Keratinocyte (primary cell): Measurements from ENCODE around the gene SLC35E4. TPM values are rescaled to one million over a fixed set of nuclear protein-coding genes. Genes with fewer than 3 reads are reported as not detected.
"Not testable (repeated sequence)": the region's sequence is repeated elsewhere in the genome, so short reads cannot be mapped to it uniquely, and the experiment has no call there.

Experiments used
- DNase-seq: peaks from one replicate; pipeline ENCODE4 v3.0.0-alpha.2; 2011; ENCODE audit warnings: low read depth, missing footprints, low spot score
- FAIRE-seq: peaks from 2 replicates; lab custom pipeline; 2011; peaks lifted over from hg19 to GRCh38; lab: Jason Lieb, UNC
- H2AFZ ChIP-seq: 2 replicates; pipeline ENCODE4 v1.6.0; 2012; ENCODE audit warnings: low read length, control low read depth, inconsistent platforms; ENCODE audit not compliant: control insufficient read depth
- H3K27ac ChIP-seq: 2 replicates; pipeline ENCODE4 v1.5.1; 2011; ENCODE audit warnings: low read length; ENCODE audit not compliant: control insufficient read depth, insufficient read depth
- H3K27me3 ChIP-seq: 3 replicates; pipeline ENCODE4 v1.6.0; 2011; ENCODE audit warnings: low read length; ENCODE audit not compliant: control insufficient read depth, insufficient read depth; ENCODE audit errors: extremely low read depth
- H3K36me3 ChIP-seq, 2 experiments: 2 replicates in 1 of 2; 3 replicates in 1 of 2; pipeline ENCODE4 v1.5.1; 2011; ENCODE audit warnings: low read length in 2 of 2, mild to moderate bottlenecking in 1 of 2; ENCODE audit not compliant: control insufficient read depth in 2 of 2, insufficient read depth in 2 of 2; ENCODE audit errors: extremely low read depth in 1 of 2
- H3K4me1 ChIP-seq: 3 replicates; pipeline ENCODE4 v1.5.1; 2011; ENCODE audit warnings: low read length; ENCODE audit not compliant: control insufficient read depth, insufficient read depth; ENCODE audit errors: extremely low read depth
- H3K4me2 ChIP-seq: 3 replicates; pipeline ENCODE4 v1.6.0; 2011; ENCODE audit warnings: low read depth, low read length; ENCODE audit not compliant: control insufficient read depth, insufficient read depth; ENCODE audit errors: extremely low read depth
- H3K4me3 ChIP-seq, 3 experiments: fragments of 200-600 bp in 1 of 3; sonication (generic) in 1 of 3; 2 replicates in 2 of 3; 3 replicates in 1 of 3; pipeline ENCODE4 v1.5.1; 2011 to 2016; ENCODE audit warnings: low read length in 3 of 3, mild to moderate bottlenecking in 3 of 3, control low read depth in 2 of 3, inconsistent platforms in 1 of 3, low read depth in 1 of 3, mixed read lengths in 1 of 3, mixed run types in 1 of 3, moderate library complexity in 1 of 3; ENCODE audit not compliant: control insufficient read depth in 2 of 3, insufficient read depth in 2 of 3; ENCODE audit errors: extremely low read depth in 1 of 3
- H3K79me2 ChIP-seq: 2 replicates; pipeline ENCODE4 v1.6.0; 2012; ENCODE audit warnings: low read length; ENCODE audit not compliant: control insufficient read depth, insufficient read depth
- H3K9ac ChIP-seq: 3 replicates; pipeline ENCODE4 v1.6.0; 2011; ENCODE audit warnings: low read length; ENCODE audit not compliant: control insufficient read depth, insufficient read depth; ENCODE audit errors: extremely low read depth
- H3K9me1 ChIP-seq: 3 replicates; pipeline ENCODE4 v1.6.0; 2011; ENCODE audit warnings: low read length; ENCODE audit not compliant: control insufficient read depth, insufficient read depth; ENCODE audit errors: extremely low read depth
- H3K9me3 ChIP-seq: 2 replicates; pipeline ENCODE4 v1.5.1; 2012; ENCODE audit warnings: low read depth, low read length; ENCODE audit not compliant: control insufficient read depth
- H4K20me1 ChIP-seq: 3 replicates; pipeline ENCODE4 v1.6.0; 2011; ENCODE audit warnings: low read length; ENCODE audit not compliant: control insufficient read depth, insufficient read depth; ENCODE audit errors: extremely low read depth
- CTCF ChIP-seq, 3 experiments: IDR thresholded peaks in 1 of 3; conservative IDR thresholded peaks in 1 of 3; optimal IDR thresholded peaks in 1 of 3; 2 replicates in 2 of 3; 3 replicates in 1 of 3; pipeline versions ENCODE3 to v1.5.1; 2011; ENCODE audit warnings: low read length in 3 of 3, mild to moderate bottlenecking in 3 of 3, moderate library complexity in 2 of 3, control low read depth in 1 of 3, inconsistent platforms in 1 of 3; ENCODE audit not compliant: insufficient read depth in 2 of 3; ENCODE audit errors: extremely low read depth in 1 of 3
- EZH2 ChIP-seq: IDR thresholded peaks from one replicate; pipeline ENCODE4 v1.6.1; 2012; ENCODE audit warnings: inconsistent platforms, mild to moderate bottlenecking, low read length, moderate library complexity
- dilution Hi-C: fragments of 300-500 bp; cut with MboI; formaldehyde crosslinking; loops from one replicate; pipeline ENCODE4 v1.7.0; 2020; ENCODE audit warnings: low sequenced_read_pairs; ENCODE audit not compliant: extremely low pct_ligation_motif_present
- polyA plus RNA-seq, 5 experiments: library from polyadenylated mRNA; depleted of rRNA in 3 of 5; stranded (reverse) in 3 of 5; stranded (forward) in 1 of 5; unstranded in 1 of 5; fragments of >200 nt; gene quantifications; 1 replicate in 1 of 5; 2 replicates in 3 of 5; 3 replicates in 1 of 5; pipeline versions ENCODE4 v1.2.1 to v1.2.3, GENCODE V29; 2011 to 2012; ENCODE audit warnings: missing spikeins in 2 of 5, low read depth in 1 of 5, low replicate concordance in 1 of 5

SLC35E4 gene
- polyA plus RNA-seq, 1 donor (not counting 4 experiments of a cell fraction or from before 2014, with no cell fraction given): 2.3 TPM

GRCh38 chr22:30617819-30618218 lies 17.8 kb upstream of the SLC35E4 start:
- TF ChIP-seq CTCF (optimal IDR thresholded peaks at IDR 0.05 in 1 of 3, IDR thresholded peaks at IDR 0.05 in 1 of 3, conservative IDR thresholded peaks at IDR 0.05 in 1 of 3; ENCODE audit: extremely low read depth in 1 of 3, insufficient read depth in 2 of 3, low read length in 3 of 3): no peak
- no peak for TF ChIP-seq EZH2
- H3K27me3 ChIP-seq: no peaks in the 10 kb centered on the region
- no peak overlapping the region for H3K9ac ChIP-seq
- H3K4me3 ChIP-seq: no peak overlapping the region
- no peaks in the 10 kb centered on the region for H3K4me1 ChIP-seq
- no peak overlapping the region for H2AFZ ChIP-seq
- FAIRE-seq (no peak), DNase-seq (no peak)
- H3K27ac ChIP-seq: no peak overlapping the region
- H4K20me1 ChIP-seq: no peaks in the 10 kb centered on the region
- H3K36me3 ChIP-seq: no peaks in the 10 kb centered on the region
- H3K4me2 ChIP-seq: no peak overlapping the region
- H3K9me3 ChIP-seq: no peaks in the 10 kb centered on the region
- dilution Hi-C loops: no loop called here
- no peaks in the 10 kb centered on the region for H3K79me2 ChIP-seq
- no peaks in the 10 kb centered on the region for H3K9me1 ChIP-seq

GRCh38 chr22:30619909-30620308 lies 15.7 kb upstream of the SLC35E4 start:
- H3K4me2 ChIP-seq, H4K20me1 ChIP-seq, DNase-seq, H3K4me1 ChIP-seq, H3K36me3 ChIP-seq, H3K9me3 ChIP-seq, H3K9ac ChIP-seq, H3K4me3 ChIP-seq, H3K27ac ChIP-seq, H3K9me1 ChIP-seq, H3K27me3 ChIP-seq, H2AFZ ChIP-seq, H3K79me2 ChIP-seq, FAIRE-seq, dilution Hi-C loops: not testable (repeated sequence)

DNA sequence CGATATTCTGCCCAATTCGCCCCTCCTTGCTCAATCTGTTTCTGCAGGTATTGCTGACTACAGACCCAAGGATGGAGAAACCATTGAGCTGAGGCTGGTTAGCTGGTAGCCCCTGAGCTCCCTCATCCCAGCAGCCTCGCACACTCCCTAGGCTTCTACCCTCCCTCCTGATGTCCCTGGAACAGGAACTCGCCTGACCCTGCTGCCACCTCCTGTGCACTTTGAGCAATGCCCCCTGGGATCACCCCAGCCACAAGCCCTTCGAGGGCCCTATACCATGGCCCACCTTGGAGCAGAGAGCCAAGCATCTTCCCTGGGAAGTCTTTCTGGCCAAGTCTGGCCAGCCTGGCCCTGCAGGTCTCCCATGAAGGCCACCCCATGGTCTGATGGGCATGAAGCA lies 9.2 kb upstream of the SLC35E4 start:
- Histone ChIP-seq H4K20me1 (no peaks in the 10 kb centered on the region), H3K27me3 (no peaks in the 10 kb centered on the region), H2AFZ (no peak overlapping the region), H3K27ac (no peak overlapping the region), H3K4me1 (no peaks in the 10 kb centered on the region), H3K9me1 (no peaks in the 10 kb centered on the region), H3K9ac (no peak overlapping the region), H3K9me3 (no peaks in the 10 kb centered on the region), H3K4me3 (no peak overlapping the region), H3K79me2 (no peaks in the 10 kb centered on the region), H3K4me2 (no peak overlapping the region), H3K36me3 (no peaks in the 10 kb centered on the region)
- no peak for FAIRE-seq
- no peak for DNase-seq
- TF ChIP-seq EZH2 (no peak), CTCF (optimal IDR thresholded peaks at IDR 0.05 in 1 of 3, IDR thresholded peaks at IDR 0.05 in 1 of 3, conservative IDR thresholded peaks at IDR 0.05 in 1 of 3; ENCODE audit: extremely low read depth in 1 of 3, insufficient read depth in 2 of 3, low read length in 3 of 3) (no peak)
- dilution Hi-C loops: no loop called here
